HepG2 (cell line): ENCODE measurements around the gene CCSER2.

Experiments used
- HNF4G ChIP-seq, 2 experiments: sonication (generic) in 1 of 2; formaldehyde crosslinking in 1 of 2; IDR thresholded peaks; 2 replicates each; pipeline versions ENCODE4 v1.4.0 to v1.6.1; 2011 to 2020; ENCODE audit warnings: borderline replicate concordance in 2 of 2, low read depth in 2 of 2, mild to moderate bottlenecking in 2 of 2, low read length in 1 of 2, missing genetic modification reagents in 1 of 2, moderate library complexity in 1 of 2
- ISL2 ChIP-seq: sonication (generic); formaldehyde crosslinking; IDR thresholded peaks from 2 replicates; pipeline ENCODE4 v1.5.0; 2020; ENCODE audit warnings: missing genetic modification reagents
- POLR2A ChIP-seq, 2 experiments: IDR thresholded peaks; 2 replicates each; pipeline ENCODE4 v1.6.1; 2011; ENCODE audit warnings: low read depth in 2 of 2, low read length in 2 of 2, mild to moderate bottlenecking in 1 of 2, moderate library complexity in 1 of 2; ENCODE audit not compliant: insufficient read depth in 1 of 2
- TF ChIP-seq, protein P1 (sequence below): sonication (generic); formaldehyde crosslinking; IDR thresholded peaks from 2 replicates; pipeline ENCODE4 v1.5.0; 2020; ENCODE audit warnings: mild to moderate bottlenecking, missing genetic modification reagents, moderate library complexity

DNA sequence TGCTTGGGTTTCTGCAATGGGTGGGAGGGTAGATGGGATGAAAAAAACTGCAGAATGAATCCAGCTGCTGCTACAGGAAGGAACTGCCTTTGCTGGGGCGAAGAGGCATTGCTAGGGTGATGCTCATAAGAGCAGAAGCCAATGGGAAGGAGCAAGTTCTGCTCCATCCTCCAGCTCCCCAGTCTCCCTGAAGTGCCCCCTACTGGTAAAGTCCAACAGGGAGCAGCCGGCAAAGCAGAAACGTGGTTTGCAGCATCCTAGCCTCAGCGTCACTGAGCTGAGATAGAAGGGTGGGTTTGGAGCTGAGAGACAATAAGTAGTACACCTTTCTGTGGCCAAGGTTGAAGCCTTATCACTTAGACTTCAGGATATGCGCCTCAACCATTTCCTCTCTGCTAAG lies 220.5 kb downstream of the CCSER2 start:
- TF ChIP-seq, protein P1, sequence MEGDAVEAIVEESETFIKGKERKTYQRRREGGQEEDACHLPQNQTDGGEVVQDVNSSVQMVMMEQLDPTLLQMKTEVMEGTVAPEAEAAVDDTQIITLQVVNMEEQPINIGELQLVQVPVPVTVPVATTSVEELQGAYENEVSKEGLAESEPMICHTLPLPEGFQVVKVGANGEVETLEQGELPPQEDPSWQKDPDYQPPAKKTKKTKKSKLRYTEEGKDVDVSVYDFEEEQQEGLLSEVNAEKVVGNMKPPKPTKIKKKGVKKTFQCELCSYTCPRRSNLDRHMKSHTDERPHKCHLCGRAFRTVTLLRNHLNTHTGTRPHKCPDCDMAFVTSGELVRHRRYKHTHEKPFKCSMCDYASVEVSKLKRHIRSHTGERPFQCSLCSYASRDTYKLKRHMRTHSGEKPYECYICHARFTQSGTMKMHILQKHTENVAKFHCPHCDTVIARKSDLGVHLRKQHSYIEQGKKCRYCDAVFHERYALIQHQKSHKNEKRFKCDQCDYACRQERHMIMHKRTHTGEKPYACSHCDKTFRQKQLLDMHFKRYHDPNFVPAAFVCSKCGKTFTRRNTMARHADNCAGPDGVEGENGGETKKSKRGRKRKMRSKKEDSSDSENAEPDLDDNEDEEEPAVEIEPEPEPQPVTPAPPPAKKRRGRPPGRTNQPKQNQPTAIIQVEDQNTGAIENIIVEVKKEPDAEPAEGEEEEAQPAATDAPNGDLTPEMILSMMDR (CRISPR knock-in tag), result peak; percentile 38; the same call in 1 of the 2 replicates
- TF ChIP-seq HNF4G (IDR thresholded peaks at IDR 0.05; ENCODE audit: borderline replicate concordance, low read depth, low read length) (no peak), HNF4G (CRISPR knock-in tag; IDR thresholded peaks at IDR 0.05; ENCODE audit: borderline replicate concordance, low read depth) (no peak), ISL2 (CRISPR knock-in tag) (no peak), POLR2A (IDR thresholded peaks at IDR 0.05; ENCODE audit: insufficient read depth in 1 of 2, low read depth in 2 of 2, low read length in 2 of 2) (no peak)
